Testis (tissue), 3 donors: ENCODE results near the gene GSKIP. TPM values are rescaled to one million over a fixed set of nuclear protein-coding genes. Genes with fewer than 3 reads are reported as not detected.

ENCODE experiments used
- DNase-seq: peaks from one replicate; pipeline ENCODE4 v3.0.0-alpha.2; 2019
- H3K27ac ChIP-seq, 2 donors: fragments of 200-600 bp; sonication (generic); one replicate each; pipeline ENCODE4 v1.5.1; 2019
- H3K27me3 ChIP-seq: fragments of 200-600 bp; sonication (generic); one replicate; pipeline ENCODE4 v1.5.1; 2019
- H3K36me3 ChIP-seq: fragments of 200-600 bp; sonication (generic); one replicate; pipeline ENCODE4 v1.5.1; 2017; ENCODE audit warnings: low read depth; ENCODE audit errors: missing control alignments
- H3K4me1 ChIP-seq: fragments of 200-600 bp; sonication (generic); one replicate; pipeline ENCODE4 v1.5.1; 2019
- H3K4me3 ChIP-seq, 2 donors: fragments of 200-600 bp; sonication (generic); one replicate each; pipeline ENCODE4 v1.5.1; 2017 to 2019
- H3K9me3 ChIP-seq: fragments of 200-600 bp; sonication (generic); one replicate; pipeline ENCODE4 v1.5.1; 2017
- CTCF ChIP-seq, 3 experiments: fragments of 450-650 bp in 2 of 3; fragments of 200-600 bp in 1 of 3; sonication (generic) in 1 of 3; IDR thresholded peaks; one replicate each; pipeline ENCODE4 v1.5.1; 2016 to 2019; ENCODE audit warnings: antibody characterized with exemption in 3 of 3, mild to moderate bottlenecking in 2 of 3, moderate library complexity in 1 of 3
- POLR2A ChIP-seq: fragments of 450-650 bp; IDR thresholded peaks from one replicate; pipeline ENCODE4 v1.6.1; 2017; ENCODE audit warnings: antibody characterized with exemption, mild to moderate bottlenecking, moderate library complexity
- WGBS, 2 donors: methylation state at CpG; one replicate each; pipeline ENCODE4 v1.1.5; 2018; 5-methylcytosine and 5-hydroxymethylcytosine counted together
- intact Hi-C: fragments of 100-400 bp; cut with DNase I; formaldehyde crosslinking; loops from one replicate; pipeline ENCODE4 v1.15.1; 2023; ENCODE audit warnings: low total_unique reads
- polyA plus RNA-seq: library from polyadenylated mRNA; stranded (reverse); fragments of 350-450 nt; fragmentation: Illumina TruSeq; extraction: RNeasy Lipid Tissue Mini Kit (QIAGEN cat#74804); gene quantifications from one replicate; pipeline ENCODE4 v1.2.3, GENCODE V29; 2014; ENCODE audit warnings: low read depth, low replicate concordance; ENCODE audit not compliant: insufficient read depth
- total RNA-seq, 2 donors: library from RNA; depleted of rRNA; stranded (reverse); fragments of >200 nt; gene quantifications; one replicate each; pipeline ENCODE4 v1.2.3, GENCODE V29; 2016

Gene GSKIP
- total and polyA plus RNA-seq, 3 donors from 2014 or later, result 11.2 to 68.3 (median 25.4) TPM

GRCh38 chr14:96384053-96384452 is 20.7 kb downstream of the GSKIP start:
- WGBS, 2 donors, result 80 to 85% methylated on average over 1 of the region's 1 CpG
- Histone ChIP-seq H3K9me3 (no peaks in the 10 kb centered on the region), H3K4me3 (no peak overlapping the region), H3K4me1 (no peaks in the 10 kb centered on the region), H3K27me3 (no peaks in the 10 kb centered on the region), H3K27ac (no peak overlapping the region), H3K36me3 (no peaks in the 10 kb centered on the region)
- intact Hi-C loops, result no loop called here
- TF ChIP-seq CTCF (IDR thresholded peaks at IDR 0.05), result no peak
- no peak for TF ChIP-seq POLR2A
- no peak for DNase-seq

GRCh38 chr14:96384740-96385139 is 21.4 kb downstream of the GSKIP start:
- no peaks in the 10 kb centered on the region for H3K9me3 ChIP-seq
- no peak overlapping the region for H3K27ac ChIP-seq
- H3K4me1 ChIP-seq, result no peaks in the 10 kb centered on the region
- no peaks in the 10 kb centered on the region for H3K36me3 ChIP-seq
- whole genome bisulfite sequencing, 2 donors, result 89 to 94% methylated on average over 1 of the region's 1 CpG
- TF ChIP-seq POLR2A (no peak), CTCF (IDR thresholded peaks at IDR 0.05) (no peak)
- intact Hi-C loops, result no loop called here
- no peak overlapping the region for H3K4me3 ChIP-seq
- no peak for DNase-seq
- H3K27me3 ChIP-seq, result no peaks in the 10 kb centered on the region

GRCh38 chr14:96385385-96385784 is 22.1 kb downstream of the GSKIP start:
- H3K9me3 ChIP-seq, result no peaks in the 10 kb centered on the region
- H3K4me3 ChIP-seq, result no peak overlapping the region
- WGBS, 2 donors, result 90 to 91% methylated on average over 3 of the region's 3 CpGs
- no peaks in the 10 kb centered on the region for H3K36me3 ChIP-seq
- no peak for DNase-seq
- no peak overlapping the region for H3K27ac ChIP-seq
- H3K27me3 ChIP-seq, result no peaks in the 10 kb centered on the region
- TF ChIP-seq CTCF (IDR thresholded peaks at IDR 0.05), result no peak
- H3K4me1 ChIP-seq, result no peaks in the 10 kb centered on the region
- intact Hi-C loops, result no loop called here

- Histone ChIP-seq H3K4me3 (peak overlapping the region; percentile 65 to 75), H3K36me3 (no peaks in the 10 kb centered on the region), H3K27me3 (no peaks in the 10 kb centered on the region), H3K9me3 (no peaks in the 10 kb centered on the region), H3K4me1 (peaks cover 5% of the 10 kb centered on the region), H3K27ac (no peak overlapping the region)
- intact Hi-C loops, result no loop called here
- no peak for DNase-seq
- WGBS, 2 donors, result 0 to 3% methylated on average over 13 of the region's 13 CpGs
- TF ChIP-seq CTCF (IDR thresholded peaks at IDR 0.05) (no peak), POLR2A (no peak)
These were observed 27.6 kb downstream of the GSKIP start for GRCh38 chr14:96390965-96391292.

GRCh38 chr14:96391293-96392118 is 28.2 kb downstream of the GSKIP start:
- 1% methylated on average over 22 to 63 of the region's 79 CpGs for WGBS, 2 donors
- intact Hi-C loops, result no loop called here

More at GRCh38 chr14:96391293-96392118, 28.2 kb downstream of the GSKIP start:
- peak overlapping the region; percentile 65 to 75 for H3K4me3 ChIP-seq
- H3K4me1 ChIP-seq, result peaks cover 5% of the 10 kb centered on the region
- H3K9me3 ChIP-seq, result no peaks in the 10 kb centered on the region
- no peaks in the 10 kb centered on the region for H3K36me3 ChIP-seq
- no peaks in the 10 kb centered on the region for H3K27me3 ChIP-seq
- peak; percentile 93 for DNase-seq
- TF ChIP-seq CTCF (IDR thresholded peaks at IDR 0.05) (no peak), POLR2A (no peak)
- H3K27ac ChIP-seq, result peak overlapping the region in 1 of 2 donors; percentile 75
